Spleen (tissue), 7 donors: ENCODE results near the gene KIAA1210.

Experiments used
- POLR2AphosphoS5 ChIP-seq, 3 donors: sonication (generic); formaldehyde crosslinking; IDR thresholded peaks; one replicate each; pipeline ENCODE4 v1.5.1; 2017; ENCODE audit warnings: antibody characterized with exemption in 3 of 3
- TF ChIP-seq, protein P1 (sequence below), 11 experiments: fragments of 200-600 bp in 7 of 11; fragments of 450-650 bp in 4 of 11; sonication (generic) in 4 of 11; IDR thresholded peaks in 8 of 11; conservative IDR thresholded peaks in 3 of 11; 1 replicate in 7 of 11; 2 replicates in 4 of 11; pipeline versions ENCODE4 v1.4.0 to v1.8.0; 2016 to 2021; ENCODE audit warnings: antibody characterized with exemption in 11 of 11, inconsistent platforms in 4 of 11, mild to moderate bottlenecking in 1 of 11
- donor health status: DM: no; HTN: no; CAD: no; lungs with moderate emphysema.
- donor health status: DM: no; HTN: no; CAD: no.
- donor health status: DM: no; HTN: no; CAD: no.

DNA sequence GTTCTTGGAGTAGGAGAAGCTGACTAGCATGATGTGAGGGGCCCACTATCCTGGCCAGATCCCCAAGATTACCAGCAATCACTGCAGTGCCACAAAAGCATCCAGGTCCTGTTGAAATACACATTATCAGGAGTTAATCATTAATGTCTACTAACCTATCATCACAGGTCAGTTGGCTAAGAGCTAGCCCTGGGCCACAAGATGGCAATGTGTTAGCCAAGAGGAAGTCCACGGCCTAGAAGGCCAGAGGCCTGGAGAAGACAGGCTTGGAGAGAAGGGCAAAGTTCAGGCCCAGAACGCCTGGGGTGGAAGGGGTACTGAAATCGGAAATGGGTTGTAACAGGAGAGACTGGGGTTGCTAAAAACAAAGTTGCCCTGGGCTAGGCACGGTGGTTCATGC lies 19.9 kb upstream of the KIAA1210 start:
- TF ChIP-seq, protein P1, sequence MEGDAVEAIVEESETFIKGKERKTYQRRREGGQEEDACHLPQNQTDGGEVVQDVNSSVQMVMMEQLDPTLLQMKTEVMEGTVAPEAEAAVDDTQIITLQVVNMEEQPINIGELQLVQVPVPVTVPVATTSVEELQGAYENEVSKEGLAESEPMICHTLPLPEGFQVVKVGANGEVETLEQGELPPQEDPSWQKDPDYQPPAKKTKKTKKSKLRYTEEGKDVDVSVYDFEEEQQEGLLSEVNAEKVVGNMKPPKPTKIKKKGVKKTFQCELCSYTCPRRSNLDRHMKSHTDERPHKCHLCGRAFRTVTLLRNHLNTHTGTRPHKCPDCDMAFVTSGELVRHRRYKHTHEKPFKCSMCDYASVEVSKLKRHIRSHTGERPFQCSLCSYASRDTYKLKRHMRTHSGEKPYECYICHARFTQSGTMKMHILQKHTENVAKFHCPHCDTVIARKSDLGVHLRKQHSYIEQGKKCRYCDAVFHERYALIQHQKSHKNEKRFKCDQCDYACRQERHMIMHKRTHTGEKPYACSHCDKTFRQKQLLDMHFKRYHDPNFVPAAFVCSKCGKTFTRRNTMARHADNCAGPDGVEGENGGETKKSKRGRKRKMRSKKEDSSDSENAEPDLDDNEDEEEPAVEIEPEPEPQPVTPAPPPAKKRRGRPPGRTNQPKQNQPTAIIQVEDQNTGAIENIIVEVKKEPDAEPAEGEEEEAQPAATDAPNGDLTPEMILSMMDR (IDR thresholded peaks at IDR 0.05 in 8 of 11, conservative IDR thresholded peaks at IDR 0.05 in 3 of 11): no peak
- TF ChIP-seq POLR2AphosphoS5 (IDR thresholded peaks at IDR 0.05): no peak
